GM06990 (cell line): ENCODE data around the gene MPL.
"Not testable (repeated sequence)": the region's sequence is repeated elsewhere in the genome, so short reads cannot be mapped to it uniquely, and the experiment has no call there.

Experiments used
- DNase-seq: peaks from one replicate; pipeline ENCODE4 v3.0.0-alpha.2; 2011; ENCODE audit not compliant: insufficient read length; ENCODE audit errors: extremely low read depth
- H3K27me3 ChIP-seq: replicated peaks from 2 replicates; pipeline ENCODE4 v1.6.0; 2011; ENCODE audit warnings: low read length; ENCODE audit not compliant: control insufficient read depth, insufficient read depth
- H3K36me3 ChIP-seq: 2 replicates; pipeline ENCODE4 v1.5.1; 2011; ENCODE audit warnings: low read length; ENCODE audit not compliant: control insufficient read depth, insufficient read depth
- H3K4me3 ChIP-seq: replicated peaks from 2 replicates; pipeline ENCODE4 v1.5.1; 2011; ENCODE audit warnings: low read depth, mild to moderate bottlenecking, control low read depth, low read length
- TF ChIP-seq, protein P1 (sequence below): IDR thresholded peaks from 2 replicates; pipeline ENCODE4 v1.5.1; 2011; ENCODE audit warnings: low read length, control low read depth, mild to moderate bottlenecking, inconsistent platforms; ENCODE audit not compliant: insufficient read depth, poor library complexity, severe bottlenecking

The MPL gene

GRCh38 chr1:43368646-43369020, 31.0 kb downstream of the MPL start:
- TF ChIP-seq, protein P1, sequence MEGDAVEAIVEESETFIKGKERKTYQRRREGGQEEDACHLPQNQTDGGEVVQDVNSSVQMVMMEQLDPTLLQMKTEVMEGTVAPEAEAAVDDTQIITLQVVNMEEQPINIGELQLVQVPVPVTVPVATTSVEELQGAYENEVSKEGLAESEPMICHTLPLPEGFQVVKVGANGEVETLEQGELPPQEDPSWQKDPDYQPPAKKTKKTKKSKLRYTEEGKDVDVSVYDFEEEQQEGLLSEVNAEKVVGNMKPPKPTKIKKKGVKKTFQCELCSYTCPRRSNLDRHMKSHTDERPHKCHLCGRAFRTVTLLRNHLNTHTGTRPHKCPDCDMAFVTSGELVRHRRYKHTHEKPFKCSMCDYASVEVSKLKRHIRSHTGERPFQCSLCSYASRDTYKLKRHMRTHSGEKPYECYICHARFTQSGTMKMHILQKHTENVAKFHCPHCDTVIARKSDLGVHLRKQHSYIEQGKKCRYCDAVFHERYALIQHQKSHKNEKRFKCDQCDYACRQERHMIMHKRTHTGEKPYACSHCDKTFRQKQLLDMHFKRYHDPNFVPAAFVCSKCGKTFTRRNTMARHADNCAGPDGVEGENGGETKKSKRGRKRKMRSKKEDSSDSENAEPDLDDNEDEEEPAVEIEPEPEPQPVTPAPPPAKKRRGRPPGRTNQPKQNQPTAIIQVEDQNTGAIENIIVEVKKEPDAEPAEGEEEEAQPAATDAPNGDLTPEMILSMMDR: no peak
- peaks cover 14% of the 10 kb centered on the region for H3K36me3 ChIP-seq
- peak overlapping the region; percentile 80 for H3K4me3 ChIP-seq
- H3K27me3 ChIP-seq: no peaks in the 10 kb centered on the region
- DNase-seq: no peak

DNA sequence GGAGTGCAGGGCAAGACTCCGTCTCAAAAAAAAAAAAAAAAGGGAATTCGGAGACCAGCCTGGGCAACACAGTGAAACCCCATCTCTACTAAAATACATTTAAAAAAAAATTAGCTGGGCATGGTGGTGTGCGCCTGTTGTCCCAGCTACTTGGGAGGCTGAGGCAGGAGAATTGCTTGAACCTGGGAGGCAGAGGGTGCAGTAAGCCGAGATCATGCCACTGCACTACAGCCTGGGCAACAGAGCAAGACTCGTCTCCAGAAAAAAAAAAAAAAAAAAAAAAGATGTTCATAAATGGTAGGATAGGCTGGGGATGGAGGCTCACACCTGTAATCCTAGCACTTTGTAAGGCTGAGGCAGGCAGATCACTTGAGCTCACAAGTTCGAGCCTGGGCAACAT, 32.2 kb downstream of the MPL start:
- H3K4me3 ChIP-seq, H3K27me3 ChIP-seq, H3K36me3 ChIP-seq, DNase-seq: not testable (repeated sequence)

GRCh38 chr1:43370564-43370963, 32.9 kb downstream of the MPL start:
- DNase-seq: no peak
- Histone ChIP-seq H3K4me3 (no peak overlapping the region), H3K36me3 (no peaks in the 10 kb centered on the region; the same call in 1 of the 2 replicates), H3K27me3 (no peaks in the 10 kb centered on the region)
- TF ChIP-seq, protein P1: no peak

GRCh38 chr1:43372172-43372571, 34.6 kb downstream of the MPL start:
- Histone ChIP-seq H3K4me3 (no peak overlapping the region), H3K36me3 (no peaks in the 10 kb centered on the region; the same call in 1 of the 2 replicates), H3K27me3 (no peaks in the 10 kb centered on the region)
- DNase-seq: no peak
- TF ChIP-seq, protein P1: no peak

GRCh38 chr1:43373066-43373940, 35.7 kb downstream of the MPL start:
- no peaks in the 10 kb centered on the region; the same call in 1 of the 2 replicates for H3K36me3 ChIP-seq
- no peaks in the 10 kb centered on the region for H3K27me3 ChIP-seq
- no peak for DNase-seq
- H3K4me3 ChIP-seq: no peak overlapping the region
- TF ChIP-seq, protein P1: no peak

- Histone ChIP-seq H3K27me3 (no peaks in the 10 kb centered on the region), H3K4me3 (no peak overlapping the region), H3K36me3 (no peaks in the 10 kb centered on the region; the same call in none of the 2 replicates)
- no peak for DNase-seq
- TF ChIP-seq, protein P1: no peak
Measured at GRCh38 chr1:43376723-43377235, 39.2 kb downstream of the MPL start.
